Raji (cell line): Measurements from ENCODE around the gene PAX4.

ENCODE experiments used
- POLR2A ChIP-seq: IDR thresholded peaks from 2 replicates; pipeline ENCODE4 v1.6.1; 2011; ENCODE audit warnings: low read depth, low read length, control low read depth; ENCODE audit not compliant: insufficient read depth

Gene PAX4

GRCh38 chr7:127608446-127608845, 9.5 kb downstream of the PAX4 start:
- TF ChIP-seq POLR2A: no peak

- no peak for TF ChIP-seq POLR2A
Measured at GRCh38 chr7:127600885-127601284, 17.1 kb downstream of the PAX4 start.

GRCh38 chr7:127598318-127598717, 19.6 kb downstream of the PAX4 start:
- no peak for TF ChIP-seq POLR2A

DNA sequence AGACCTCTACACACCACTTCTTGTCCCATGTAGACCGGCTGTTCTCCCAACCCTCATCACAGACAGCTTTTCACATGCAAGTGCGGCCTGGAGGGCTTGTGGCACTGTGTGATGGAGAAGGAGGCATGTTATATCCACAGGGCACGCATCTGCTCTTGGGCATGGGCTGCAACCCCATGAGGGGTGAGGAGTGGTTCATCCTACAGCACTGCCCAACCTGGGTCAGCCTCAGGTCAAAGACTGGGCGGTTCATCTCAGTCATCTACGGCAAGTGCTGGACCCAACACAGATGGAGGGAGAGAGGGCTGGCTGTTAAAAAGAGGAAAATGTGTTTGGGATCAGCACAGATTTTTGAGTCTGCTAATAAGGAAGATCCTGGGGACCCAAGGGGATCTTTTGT, 22.2 kb downstream of the PAX4 start:
- TF ChIP-seq POLR2A: no peak

- TF ChIP-seq POLR2A: no peak
Measured at GRCh38 chr7:127594490-127594889, 23.5 kb downstream of the PAX4 start.

- no peak for TF ChIP-seq POLR2A
Measured at GRCh38 chr7:127592550-127592949, 25.4 kb downstream of the PAX4 start.

DNA sequence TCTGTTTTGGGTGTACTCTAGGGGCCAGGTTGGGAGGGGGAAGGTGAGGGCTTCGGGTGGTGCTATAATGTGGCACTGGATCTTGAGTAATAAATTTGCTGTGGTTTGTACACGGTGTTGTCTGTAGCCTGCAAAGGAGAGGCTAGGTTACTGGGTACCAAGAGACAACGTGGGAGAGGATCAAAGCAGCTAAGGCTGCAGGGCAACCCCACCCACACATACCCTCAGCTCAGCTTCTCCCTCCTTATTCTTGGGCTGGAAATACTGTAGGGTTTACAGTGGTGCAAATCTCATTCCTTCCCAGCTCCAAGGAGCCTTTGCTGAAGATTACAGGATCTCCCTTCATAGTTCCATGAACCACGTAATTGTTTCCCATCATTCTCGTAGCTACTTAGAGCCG, 26.4 kb downstream of the PAX4 start:
- no peak for TF ChIP-seq POLR2A

DNA sequence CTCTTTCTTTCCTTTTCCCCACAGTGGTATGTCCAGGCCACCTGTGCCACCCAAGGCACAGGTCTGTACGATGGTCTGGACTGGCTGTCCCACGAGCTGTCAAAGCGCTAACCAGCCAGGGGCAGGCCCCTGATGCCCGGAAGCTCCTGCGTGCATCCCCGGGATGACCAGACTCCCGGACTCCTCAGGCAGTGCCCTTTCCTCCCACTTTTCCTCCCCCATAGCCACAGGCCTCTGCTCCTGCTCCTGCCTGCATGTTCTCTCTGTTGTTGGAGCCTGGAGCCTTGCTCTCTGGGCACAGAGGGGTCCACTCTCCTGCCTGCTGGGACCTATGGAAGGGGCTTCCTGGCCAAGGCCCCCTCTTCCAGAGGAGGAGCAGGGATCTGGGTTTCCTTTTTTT, 26.8 kb downstream of the PAX4 start:
- no peak for TF ChIP-seq POLR2A

DNA sequence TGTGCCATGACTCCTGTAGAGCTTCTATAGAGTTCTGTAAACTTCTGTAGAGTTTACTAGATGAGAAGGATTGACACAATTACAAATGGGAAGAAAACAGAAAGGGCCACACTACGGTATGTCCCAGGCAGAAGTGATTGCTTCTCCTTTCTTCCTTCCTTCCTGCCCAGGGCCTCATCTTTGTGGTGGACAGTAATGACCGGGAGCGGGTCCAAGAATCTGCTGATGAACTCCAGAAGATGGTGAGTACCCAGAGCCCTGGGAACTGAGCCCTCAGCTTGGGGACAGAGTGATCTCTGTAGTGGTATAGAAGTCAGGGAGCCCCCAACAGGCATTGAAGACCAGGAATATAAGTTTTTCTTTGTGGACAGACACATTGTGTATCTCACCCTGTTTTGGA, 28.0 kb downstream of the PAX4 start:
- TF ChIP-seq POLR2A: no peak

DNA sequence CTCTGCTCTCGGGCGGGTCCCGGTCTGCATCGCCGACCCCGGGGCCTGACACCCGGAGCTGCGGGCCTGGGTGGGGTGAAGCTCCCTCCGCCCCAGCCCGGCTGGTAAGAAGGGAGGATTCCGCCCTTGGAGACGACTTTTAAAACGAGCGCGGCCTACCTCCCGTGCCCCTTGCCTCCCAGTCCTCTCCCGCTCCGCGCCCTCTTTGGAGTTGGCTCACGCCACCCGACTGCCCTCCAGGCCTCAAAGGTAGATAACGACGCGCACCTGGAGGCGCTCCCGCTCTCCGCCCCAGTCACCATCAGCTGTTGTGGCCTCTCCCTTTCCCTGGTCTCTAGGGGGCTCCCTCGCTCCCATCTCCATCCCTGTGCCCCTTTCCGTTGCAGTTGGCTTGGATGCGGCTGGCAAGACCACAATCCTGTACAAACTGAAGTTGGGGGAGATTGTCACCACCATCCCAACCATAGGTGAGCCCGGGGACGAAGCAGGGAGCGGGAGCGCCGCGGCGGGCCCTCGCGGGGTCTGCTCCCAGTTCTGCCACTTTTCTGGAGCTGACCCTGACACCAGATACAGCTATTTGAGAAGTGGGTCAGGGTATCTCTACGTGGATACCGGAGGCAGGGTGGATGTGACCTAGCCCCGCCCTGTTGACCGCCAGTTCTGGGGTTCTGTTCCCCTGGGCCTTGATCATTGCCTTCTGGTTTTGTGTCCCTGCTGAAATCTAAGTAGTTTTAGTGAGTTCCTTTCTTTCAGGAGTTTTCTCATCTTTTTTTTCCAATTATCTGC, 29.1 kb downstream of the PAX4 start:
- TF ChIP-seq POLR2A: no peak

DNA sequence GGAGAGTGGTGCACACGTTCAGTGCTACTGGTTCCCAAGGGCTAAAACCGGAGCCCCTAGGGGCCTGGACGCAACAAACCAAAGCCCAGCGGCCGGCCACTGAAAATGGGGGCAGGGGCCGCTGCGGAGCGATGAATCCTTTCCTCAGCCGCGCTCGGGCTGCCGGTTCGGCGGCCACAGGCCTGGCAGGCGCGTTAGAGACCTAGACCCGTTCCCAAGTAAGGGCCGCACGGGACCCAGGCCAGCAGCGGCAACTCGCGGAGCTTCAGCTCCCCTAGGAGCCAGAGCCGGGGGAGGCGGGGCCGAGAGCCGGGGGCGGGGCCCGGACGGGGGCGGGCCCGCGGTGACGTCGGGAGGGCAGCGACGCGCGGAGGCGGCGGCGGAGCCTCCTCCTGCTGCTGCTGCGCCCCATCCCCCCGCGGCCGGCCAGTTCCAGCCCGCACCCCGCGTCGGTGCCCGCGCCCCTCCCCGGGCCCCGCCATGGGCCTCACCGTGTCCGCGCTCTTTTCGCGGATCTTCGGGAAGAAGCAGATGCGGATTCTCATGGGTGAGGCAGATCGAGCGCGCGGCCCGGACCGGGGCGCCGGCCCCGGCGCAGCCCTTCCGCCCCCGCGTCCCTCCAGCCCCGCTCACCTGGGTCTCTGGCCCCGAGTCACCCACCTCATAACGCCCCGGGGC, 29.8 kb downstream of the PAX4 start, which contains the start of gene ARF5:
TSS of gene ARF5 (plus strand) at position 393 of the 678 bp plus-strand sequence. CDS start at position 481, 88 bp downstream.
- peak; percentile 68 for TF ChIP-seq POLR2A

DNA sequence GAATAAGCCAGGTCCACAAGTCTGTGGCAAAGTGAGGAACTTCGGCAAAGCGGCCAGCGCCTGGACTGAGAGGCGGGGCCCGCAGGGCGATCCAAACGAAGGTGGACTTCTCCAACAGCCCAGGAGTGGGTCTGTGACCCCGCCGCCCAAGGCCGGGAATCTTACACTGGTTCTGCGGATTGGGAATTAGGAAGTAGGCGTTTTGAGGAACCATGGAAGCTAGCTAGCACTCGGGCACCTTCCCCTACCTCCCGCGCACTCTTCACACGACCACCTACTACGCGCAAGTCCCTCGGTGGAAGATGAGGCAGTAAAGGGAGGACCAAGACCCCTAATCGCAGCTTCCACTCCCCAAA, 30.3 kb downstream of the PAX4 start:
- TF ChIP-seq POLR2A: no peak

GRCh38 chr7:127586346-127586745, 31.6 kb downstream of the PAX4 start:
- TF ChIP-seq POLR2A: no peak

DNA sequence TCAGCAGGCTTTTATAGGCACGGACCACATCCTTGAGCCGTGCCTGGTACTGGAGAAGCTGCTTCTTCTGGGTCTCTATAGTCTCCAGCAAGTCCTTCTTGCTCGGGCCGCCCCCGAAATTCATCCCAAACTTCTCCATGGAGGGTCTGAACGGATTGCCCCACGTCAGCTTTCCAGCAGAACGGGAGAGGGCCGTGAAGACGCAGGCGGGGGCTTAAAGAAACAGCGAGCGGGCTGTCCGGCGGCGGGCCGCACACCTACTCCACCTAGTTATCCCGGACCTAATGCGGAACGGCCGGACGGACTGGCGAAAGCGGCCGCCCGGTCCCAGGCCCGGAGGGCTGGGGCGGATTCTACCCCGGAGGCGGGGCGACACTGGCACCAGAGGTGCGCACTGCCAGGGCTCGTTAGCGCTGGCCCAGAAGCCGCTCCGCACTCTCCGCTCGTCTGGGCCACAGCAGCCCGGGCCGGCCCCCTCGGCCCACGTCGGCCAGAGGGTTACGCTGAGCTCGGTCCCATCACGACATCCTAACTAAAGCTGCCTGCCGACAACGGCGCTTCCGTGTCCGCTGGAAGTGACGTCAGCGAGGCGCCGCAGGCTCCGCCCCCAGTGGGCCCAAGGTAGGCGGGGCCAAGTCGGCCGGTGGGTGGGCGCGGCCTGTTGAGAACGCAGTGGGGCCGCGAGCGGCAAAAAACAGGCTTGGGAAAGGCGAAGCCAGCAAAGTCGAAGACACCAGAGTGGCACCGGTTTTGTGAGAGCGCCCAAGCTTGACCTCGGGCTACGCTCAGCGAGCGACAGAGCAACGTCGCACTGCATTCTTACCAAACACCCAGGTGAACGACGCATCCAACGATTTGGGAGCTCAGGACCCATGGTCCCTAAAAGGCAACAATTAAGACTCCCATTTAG, 32.6 kb downstream of the PAX4 start, which contains the start of gene GCC1:
TSS of gene GCC1 (minus strand) at position 553 of the 910 bp plus-strand sequence. CDS start at position 139, 414 bp downstream.
- TF ChIP-seq POLR2A: peak; percentile 91

DNA sequence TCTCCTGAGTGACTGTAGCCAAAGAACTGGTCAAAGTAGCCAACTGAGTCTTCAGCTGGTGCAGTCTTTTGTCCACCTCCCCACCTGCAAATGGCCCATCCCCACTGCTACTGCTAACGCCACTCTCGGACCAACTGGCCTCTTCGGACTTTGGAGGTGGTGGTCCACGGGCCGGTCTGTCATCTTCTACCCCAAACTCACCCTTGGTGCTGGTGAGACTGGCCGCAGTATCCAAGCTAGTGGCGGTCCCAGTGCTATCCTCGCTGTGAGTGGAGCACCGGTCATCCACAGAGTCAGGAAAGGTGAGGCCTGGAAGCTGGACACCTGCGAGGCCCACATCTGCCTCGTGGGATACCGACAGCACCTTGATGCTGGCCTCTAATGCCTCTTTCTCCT, 33.3 kb downstream of the PAX4 start:
- TF ChIP-seq POLR2A: no peak
